Fibroblast of mammary gland (primary cell): ENCODE data around the gene LSG1.

Experiments used
- DNase-seq: peaks from one replicate; pipeline ENCODE4 v3.0.0-alpha.2; 2010; ENCODE audit warnings: low read depth
- H3K4me3 ChIP-seq: 2 replicates; pipeline ENCODE4 v1.5.1; 2011; ENCODE audit warnings: low read depth, mild to moderate bottlenecking, low read length, moderate library complexity; ENCODE audit not compliant: control insufficient read depth
- TF ChIP-seq, protein P1 (sequence below): conservative IDR thresholded peaks from 2 replicates; pipeline ENCODE4 v1.5.1; 2011; ENCODE audit warnings: low read depth, low read length, inconsistent platforms; ENCODE audit not compliant: control insufficient read depth, insufficient read depth

Gene LSG1

DNA sequence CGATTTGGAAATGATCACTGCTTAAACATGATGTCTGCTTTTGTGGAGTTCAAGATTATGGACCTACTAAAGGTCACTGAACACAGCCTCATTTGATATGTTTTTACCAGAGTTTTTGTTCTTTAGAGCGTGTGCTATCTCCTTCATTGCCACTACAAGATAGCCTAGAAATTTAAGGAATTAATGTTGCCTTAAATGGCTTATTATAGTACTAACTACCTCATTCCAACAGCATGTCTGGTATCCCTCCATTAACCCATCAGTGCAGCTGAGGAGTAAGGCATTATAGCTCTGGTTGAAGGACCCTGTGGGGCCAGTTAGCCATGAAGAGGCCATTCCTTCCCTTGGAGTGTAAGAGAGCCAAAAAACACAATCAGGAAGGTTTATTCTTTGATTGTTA, 11.4 kb upstream of the LSG1 start:
- no peak for DNase-seq
- H3K4me3 ChIP-seq: no peak overlapping the region
- TF ChIP-seq, protein P1, sequence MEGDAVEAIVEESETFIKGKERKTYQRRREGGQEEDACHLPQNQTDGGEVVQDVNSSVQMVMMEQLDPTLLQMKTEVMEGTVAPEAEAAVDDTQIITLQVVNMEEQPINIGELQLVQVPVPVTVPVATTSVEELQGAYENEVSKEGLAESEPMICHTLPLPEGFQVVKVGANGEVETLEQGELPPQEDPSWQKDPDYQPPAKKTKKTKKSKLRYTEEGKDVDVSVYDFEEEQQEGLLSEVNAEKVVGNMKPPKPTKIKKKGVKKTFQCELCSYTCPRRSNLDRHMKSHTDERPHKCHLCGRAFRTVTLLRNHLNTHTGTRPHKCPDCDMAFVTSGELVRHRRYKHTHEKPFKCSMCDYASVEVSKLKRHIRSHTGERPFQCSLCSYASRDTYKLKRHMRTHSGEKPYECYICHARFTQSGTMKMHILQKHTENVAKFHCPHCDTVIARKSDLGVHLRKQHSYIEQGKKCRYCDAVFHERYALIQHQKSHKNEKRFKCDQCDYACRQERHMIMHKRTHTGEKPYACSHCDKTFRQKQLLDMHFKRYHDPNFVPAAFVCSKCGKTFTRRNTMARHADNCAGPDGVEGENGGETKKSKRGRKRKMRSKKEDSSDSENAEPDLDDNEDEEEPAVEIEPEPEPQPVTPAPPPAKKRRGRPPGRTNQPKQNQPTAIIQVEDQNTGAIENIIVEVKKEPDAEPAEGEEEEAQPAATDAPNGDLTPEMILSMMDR: no peak

DNA sequence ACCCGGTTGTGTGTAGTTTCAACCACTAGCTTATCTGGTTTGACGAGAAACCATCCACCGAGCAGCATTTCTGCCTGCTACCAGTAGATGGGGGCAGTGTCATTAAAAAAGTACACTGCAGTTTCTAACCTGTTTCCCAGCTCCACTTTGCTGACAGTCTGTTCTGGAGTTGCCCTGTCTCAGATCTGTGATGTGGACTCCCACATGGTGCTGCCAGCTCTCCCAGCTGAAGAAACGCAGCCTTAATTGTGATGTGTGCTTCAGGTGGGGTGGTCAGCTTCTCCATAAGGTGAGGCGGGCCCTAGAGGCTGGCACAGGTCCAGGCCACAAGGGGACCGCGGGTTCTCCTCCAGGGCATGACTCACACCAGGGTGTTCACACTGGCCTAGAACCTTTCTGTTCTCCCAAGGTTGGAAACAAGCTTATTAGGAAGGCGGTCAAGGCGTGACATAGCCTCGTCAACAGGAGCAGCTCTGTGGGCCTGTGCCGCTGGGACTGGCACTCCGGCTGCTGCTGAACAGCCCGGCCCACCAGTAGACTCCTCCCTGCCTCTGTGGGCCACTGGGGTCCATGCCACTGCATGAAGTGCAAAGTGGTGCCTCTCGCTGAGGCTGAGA, 10.8 kb upstream of the LSG1 start:
- no peak overlapping the region for H3K4me3 ChIP-seq
- TF ChIP-seq, protein P1: peak; percentile 89
- peak; percentile 87 for DNase-seq

DNA sequence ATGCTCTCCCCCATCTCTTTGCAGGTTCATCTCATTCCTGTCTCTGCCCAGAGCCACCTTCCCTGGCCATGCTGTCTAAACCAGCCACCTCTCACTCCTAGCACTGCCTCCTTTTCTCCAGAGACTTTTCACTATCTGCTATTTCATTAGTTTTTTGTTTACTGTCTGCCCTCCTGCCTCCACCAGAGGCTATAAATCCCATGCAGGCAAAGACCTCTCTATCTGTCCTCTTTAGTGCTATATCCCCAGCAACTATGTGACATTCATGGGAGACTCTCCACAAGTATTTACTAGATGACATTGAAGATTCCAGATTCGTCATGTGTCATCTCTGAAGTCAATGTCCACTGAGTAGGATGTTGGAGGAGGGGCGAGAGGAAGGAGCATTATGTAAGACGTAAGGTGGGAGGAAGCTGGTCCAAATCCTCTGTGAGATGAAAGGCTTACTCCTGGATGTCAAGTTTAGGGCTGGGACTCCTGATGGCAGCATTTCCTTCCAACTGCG, 10.2 kb upstream of the LSG1 start:
- TF ChIP-seq, protein P1: no peak
- no peak overlapping the region for H3K4me3 ChIP-seq
- no peak for DNase-seq

DNA sequence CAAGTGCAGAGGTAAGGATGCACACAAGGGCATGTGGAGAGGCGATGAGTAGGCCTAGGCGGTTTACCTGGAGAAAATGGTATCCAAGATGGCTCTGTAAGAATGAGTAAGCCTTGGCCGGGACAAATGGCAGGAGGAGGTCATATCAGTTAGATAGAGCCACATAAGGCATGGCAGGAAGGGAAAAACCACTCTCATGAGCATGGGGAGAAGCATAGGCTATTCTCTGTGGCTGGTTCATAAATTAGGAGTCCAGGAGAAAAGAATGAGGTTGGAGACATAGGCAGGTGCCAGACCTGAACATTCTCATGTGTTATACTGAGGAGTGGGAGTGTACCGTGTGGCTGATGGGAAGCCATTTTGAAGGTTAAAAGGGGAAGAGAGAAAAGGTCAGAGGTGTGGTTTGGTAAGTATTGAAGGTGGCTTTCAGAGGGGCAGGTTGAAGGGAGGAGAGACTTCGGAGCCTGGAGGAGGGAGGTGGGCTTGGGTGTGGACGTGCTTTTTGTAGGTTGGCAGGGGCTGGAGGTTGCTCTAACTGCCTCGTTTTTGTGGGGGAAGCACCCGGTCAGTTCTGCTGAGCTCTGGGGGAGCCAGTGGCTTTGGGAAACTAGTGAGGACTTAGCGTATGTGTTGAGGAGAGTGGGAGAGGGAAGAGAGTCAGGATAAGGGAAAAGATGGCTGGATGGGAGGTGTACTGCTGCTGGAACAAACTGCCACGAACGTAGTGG, 9.1 kb upstream of the LSG1 start:
- TF ChIP-seq, protein P1: no peak
- DNase-seq: no peak

DNA sequence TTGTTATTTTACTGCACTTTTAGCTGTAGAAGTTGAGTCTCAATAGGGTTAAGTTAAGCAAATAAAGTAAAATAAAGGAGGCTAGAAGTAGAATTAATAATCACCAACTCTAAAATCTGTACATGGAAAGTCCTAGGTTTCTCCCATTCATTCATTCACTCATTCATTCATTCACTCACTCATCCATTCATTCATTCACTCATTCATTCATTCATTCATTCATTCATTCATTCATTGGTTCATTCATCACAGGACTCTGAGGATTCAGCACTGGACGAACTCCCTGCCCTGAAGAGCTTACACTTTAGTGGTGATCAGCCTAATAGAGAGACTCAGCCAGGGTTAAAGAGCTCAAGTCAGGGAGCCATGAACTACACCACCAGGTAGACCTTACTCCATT, 4.5 kb upstream of the LSG1 start:
- TF ChIP-seq, protein P1: no peak
- no peak for DNase-seq
- no peak overlapping the region for H3K4me3 ChIP-seq

More for the DNA sequence above, 9.1 kb upstream of the LSG1 start:
- H3K4me3 ChIP-seq: no peak overlapping the region

DNA sequence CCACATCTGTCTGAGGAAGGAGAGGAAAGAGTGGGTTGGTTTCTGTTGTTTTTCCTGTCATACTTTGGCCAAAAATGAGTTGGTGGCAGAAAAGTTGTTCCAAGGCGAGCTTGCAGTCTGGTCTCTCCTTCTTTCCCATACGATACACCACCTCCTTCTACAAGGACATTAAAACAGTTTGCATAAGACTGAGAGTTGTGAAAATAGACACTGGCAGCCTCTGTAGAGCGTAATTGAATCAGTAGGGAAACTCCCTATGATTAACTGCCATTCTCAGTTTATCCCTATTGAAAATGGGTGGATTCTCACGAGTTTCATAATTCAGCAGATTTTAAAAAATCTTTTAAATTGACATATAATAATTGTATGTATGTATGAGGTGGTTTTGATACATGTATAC, 3.7 kb upstream of the LSG1 start:
- DNase-seq: peak; percentile 23
- H3K4me3 ChIP-seq: no peak overlapping the region

More for the DNA sequence above, 3.7 kb upstream of the LSG1 start:
- TF ChIP-seq, protein P1: no peak
